ENCODE measurements around the gene PASK. TPM values are rescaled to one million over a fixed set of nuclear protein-coding genes. Genes with fewer than 3 reads are reported as not detected.
"Not testable (repeated sequence)": the region's sequence is repeated elsewhere in the genome, so short reads cannot be mapped to it uniquely, and the experiment has no call there.

The PASK gene
- polyA plus RNA-seq (ENCODE audit: insufficient read length in 4 of 4), result 10 to 100 TPM; 14.9 to 19.8 (median 15.7) TPM

GRCh38 chr2:241148891-241149674 lies at the start of gene PASK:
PASK (minus strand) TSS chr2:241149472; CDS start chr2:241143032, 6,440 bp downstream.
- DNase-seq (ENCODE audit: low read depth in 4 of 4, low spot score in 3 of 4), result peak; percentile 78 to 88 (median 84)

GRCh38 chr2:241198381-241199279 lies 49.4 kb upstream of the PASK start:
- no peak for DNase-seq (ENCODE audit: low read depth in 4 of 4, low spot score in 3 of 4)

DNA sequence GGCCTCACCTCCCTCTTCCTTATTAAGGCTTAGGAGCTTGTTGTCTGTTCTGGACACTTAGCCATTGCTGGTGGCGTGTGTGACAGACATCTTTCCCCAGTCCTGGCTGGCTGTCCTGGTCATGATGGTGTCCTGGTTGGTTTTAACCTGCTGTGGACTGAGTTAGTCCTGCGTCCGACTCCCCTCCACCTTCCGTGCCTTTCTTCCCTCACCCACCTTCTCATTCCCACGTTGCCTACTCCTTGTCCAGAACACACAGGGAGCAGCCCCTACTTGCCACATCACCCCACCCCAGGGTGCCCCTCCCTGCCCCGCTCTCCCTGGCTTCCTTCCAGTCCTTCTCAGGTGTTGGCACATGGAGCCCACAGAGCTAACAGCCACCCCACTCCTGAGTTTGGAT lies 48.7 kb upstream of the PASK start:
- no peak for DNase-seq (ENCODE audit: low read depth in 4 of 4, low spot score in 3 of 4)

GRCh38 chr2:241197246-241197645 lies 48.0 kb upstream of the PASK start:
- DNase-seq (ENCODE audit: low read depth in 4 of 4, low spot score in 3 of 4), result not testable (repeated sequence)

- no peak for DNase-seq (ENCODE audit: low read depth in 4 of 4, low spot score in 3 of 4)
These were observed 46.3 kb upstream of the PASK start for GRCh38 chr2:241195506-241196130.

GRCh38 chr2:241194811-241195210 lies 45.5 kb upstream of the PASK start:
- no peak for DNase-seq (ENCODE audit: low read depth in 4 of 4, low spot score in 3 of 4)

DNA sequence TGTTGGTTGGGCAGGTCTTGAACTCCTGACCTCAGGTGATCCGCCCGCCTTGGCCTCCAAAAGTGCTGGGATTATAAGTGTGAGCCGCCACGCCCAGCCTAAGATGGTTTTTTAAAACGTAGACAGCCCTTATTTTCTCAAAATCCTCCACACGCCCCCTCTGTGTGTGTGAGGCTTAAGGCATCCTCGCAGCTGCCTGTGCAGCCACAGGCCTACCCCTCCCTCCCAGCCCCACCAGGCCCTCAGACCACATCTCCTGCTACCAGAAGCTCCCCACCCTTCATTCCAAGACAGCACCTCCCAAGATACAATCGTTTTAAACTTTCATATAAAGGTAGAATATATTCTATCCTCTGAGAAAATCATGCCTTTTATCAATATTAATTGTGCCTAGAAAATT lies 44.0 kb upstream of the PASK start:
- no peak for DNase-seq (ENCODE audit: low read depth in 4 of 4, low spot score in 3 of 4)

DNA sequence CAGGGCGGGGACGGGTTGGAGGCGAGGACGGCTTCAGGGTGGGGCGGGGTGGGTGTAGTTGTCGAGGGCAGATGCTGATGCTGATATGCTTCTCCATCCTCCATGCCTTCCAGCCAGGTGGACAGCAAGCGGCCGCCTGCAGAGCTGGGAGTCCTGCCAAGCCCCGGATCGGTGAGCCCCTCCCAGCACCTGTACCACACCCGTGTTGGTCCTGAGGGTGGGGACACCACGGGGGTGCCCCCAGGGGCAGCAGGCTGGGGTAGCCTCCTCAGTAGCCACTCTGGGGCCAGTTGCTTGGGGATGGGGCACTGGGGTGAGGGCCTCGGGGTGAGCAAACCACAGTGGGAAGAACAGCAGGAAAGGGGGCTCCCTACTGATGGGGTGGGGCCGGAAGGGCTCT lies 41.8 kb upstream of the PASK start:
- no peak for DNase-seq (ENCODE audit: low read depth in 4 of 4, low spot score in 3 of 4)

DNA sequence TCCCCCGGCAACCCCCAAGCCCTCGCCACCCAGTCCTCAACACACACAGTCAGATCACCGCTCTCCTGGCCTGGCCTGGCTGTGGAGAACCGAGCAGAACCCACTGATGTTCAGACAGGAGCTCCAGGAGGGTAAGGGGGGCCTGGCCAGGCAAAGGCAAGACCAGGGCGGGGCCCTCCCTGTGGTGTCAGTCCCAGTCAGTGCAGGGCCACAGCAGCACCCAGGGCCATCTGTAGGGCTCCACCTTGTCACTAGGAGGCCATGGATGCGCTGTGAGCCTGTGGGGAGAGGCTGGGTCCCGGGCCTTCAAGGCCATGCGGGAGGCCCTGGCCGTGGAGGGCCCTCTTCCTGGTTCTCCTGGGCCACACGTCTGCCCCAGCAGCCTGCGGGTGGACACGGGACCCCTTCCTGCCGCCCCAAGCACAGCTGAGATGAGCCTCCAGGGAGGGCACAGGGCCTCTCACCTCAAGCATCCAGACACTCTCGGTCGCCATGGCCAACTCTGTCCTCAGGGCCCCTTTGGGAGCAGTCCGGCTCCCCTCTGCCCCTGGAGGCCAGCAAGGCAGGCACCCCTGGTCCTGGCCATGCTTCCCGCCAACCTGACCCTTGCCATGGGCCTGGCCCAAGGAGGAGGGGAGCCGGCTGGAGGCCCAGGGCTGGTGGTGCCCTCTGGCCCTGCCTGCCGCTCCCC lies 41.2 kb upstream of the PASK start:
- no peak for DNase-seq (ENCODE audit: low read depth in 4 of 4, low spot score in 3 of 4)

- DNase-seq (ENCODE audit: low read depth in 4 of 4, low spot score in 3 of 4), result no peak
These were observed 40.6 kb upstream of the PASK start for GRCh38 chr2:241189856-241190201.

DNA sequence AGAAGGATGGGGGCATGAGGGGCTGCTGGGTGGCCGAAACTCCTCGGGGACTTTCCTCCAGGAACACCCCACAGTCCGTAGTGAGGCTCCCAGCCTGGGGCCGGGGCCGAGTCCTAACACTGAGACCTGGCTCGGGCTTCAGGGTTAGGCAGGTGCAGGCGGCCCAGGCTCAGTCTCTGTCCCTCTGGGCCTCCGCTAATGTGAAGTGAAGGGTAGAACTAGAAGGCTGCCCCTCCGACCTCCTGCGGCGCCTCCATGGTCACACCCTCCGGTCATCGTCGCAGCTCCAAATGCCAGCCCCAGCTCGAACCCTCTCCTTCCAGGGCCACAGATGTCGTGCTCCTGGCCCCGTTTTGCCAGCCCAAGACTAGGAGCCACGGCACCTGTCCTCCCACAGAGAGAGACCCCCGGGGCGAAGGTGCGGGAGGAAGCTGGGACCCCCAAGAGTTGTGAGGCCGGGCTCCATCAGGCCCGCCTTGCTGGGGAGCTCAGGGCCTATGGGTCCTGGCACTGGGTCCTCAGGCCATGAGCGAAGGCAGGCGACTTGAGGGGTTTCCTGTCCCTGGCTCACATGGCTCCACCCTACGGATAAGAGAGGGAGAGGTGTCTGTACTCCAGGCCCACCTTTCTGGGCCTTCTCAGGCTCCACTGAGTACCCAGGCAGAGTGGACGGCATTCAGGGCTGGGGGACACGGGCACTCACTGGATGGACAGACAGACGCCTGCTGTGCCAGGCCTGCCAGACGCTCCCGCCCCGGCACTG lies 40.0 kb upstream of the PASK start:
- no peak for DNase-seq (ENCODE audit: low read depth in 4 of 4, low spot score in 3 of 4)

DNA sequence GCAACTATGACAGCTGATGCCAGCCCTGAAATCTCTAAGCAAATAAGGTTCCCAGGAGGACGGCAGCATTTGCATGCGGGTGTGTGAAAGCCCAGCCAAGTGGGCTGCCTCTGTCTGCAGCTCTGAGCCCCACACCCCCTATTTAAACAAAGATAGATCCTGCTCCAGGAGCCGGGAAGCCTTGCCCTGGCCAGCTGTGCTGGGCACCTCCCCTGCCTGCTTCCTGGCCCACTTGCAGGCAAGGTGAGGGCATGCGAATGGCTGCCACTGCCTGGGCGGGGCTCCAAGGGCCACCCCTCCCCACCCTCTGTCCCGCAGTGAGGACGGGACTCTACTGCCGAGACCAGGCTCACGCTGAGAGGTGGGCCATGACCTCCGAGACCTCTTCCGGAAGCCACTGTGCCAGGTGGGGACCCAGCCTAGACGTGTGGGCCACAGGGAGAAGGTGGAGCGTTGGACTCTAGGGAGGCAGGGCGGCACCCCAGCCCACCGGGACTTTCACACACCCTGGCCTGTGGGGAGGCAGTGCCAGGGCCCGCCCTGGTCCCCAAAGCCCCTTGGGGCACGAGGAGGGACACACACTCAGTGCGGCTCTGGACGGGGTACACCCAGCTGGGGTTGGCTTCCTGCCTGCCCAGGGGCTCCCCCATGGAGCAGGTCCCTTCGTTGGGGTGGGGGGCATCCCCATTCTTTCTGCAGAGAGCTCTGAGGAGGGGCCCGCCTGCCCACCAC lies 39.3 kb upstream of the PASK start, which contains the start of gene ANO7:
Gene ANO7 (plus strand): TSS at position 317 of the 732 bp plus-strand sequence. CDS start 1,387 bp downstream, outside the sequence.
- no peak for DNase-seq (ENCODE audit: low read depth in 4 of 4, low spot score in 3 of 4)

DNA sequence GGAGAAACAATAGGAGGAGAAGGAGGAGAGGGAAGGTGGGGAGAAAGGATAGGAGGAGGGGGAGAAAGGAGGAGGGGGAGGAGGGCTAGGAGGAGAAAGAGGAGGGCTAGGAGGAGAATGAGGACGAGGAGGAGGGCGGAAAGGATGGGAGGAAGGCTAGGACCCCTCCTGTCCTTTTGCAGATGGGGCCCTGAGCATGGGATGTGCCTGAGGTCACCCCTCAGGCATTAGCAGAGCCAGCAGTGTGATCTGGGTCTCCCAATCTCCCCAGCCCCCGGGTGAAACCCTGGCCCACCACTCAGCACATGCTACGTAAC lies 38.6 kb upstream of the PASK start:
- DNase-seq (ENCODE audit: low read depth in 4 of 4, low spot score in 3 of 4), result no peak

DNA sequence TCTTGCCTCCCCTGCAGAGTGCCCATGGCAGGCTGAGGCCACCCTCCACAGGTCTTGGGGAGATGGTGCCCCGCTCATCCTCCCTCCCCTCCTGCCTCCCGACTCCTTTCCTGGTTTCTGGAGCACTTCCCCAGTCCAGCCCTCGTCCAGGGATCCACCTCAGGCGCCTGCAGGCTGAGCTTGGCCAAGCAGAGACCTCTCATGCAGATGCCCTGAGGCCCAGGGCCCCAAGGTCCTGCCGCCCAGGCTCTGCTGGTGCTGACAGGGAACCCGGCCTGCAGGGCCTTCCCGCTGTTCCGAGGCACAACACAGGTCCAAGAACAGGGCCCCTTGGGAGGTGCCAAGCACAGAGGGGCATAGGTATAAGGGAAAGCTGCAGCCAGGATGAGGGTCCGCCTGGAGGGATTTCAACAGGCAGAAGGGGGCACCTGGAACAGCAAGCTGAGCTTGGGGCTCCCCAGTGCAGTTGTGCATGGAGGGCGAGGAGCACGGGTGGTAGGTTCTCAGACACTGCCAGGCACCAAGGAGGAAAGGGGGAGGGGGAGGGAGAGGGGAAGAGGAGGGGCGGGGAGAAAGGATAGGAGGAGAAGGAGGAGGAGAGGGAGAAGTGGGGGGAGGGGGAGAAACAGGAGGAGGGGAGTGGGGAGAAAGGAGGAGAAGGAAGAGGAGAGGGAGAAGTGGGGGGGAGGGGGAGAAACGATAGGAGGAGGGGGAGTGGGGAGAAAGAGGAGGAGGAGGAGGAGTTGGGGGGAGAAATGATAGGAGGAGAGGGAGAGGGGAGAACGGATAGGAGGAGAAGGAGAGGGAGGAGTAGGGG lies 38.0 kb upstream of the PASK start:
- DNase-seq (ENCODE audit: low read depth in 4 of 4, low spot score in 3 of 4), result no peak

DNA sequence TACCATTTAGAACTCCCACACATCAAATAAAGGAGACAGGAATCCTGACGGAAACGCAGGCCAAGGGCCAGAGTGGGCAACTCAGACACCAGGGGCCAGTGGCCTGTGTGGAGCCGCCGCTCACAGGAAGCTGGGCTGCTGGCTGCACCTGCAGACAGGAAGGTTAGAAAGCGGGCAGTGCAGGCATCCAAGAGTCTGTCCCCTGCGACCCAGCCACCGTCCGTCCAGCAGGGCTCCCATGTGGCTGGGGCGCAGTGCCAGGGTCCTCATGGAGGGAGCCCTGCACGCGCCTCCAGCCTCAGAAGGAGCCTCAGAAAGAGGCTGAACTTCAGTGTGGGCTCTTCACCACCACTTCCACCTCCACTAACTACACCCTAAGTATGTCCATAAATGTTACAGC lies 36.7 kb upstream of the PASK start:
- no peak for DNase-seq (ENCODE audit: low read depth in 4 of 4, low spot score in 3 of 4)

DNA sequence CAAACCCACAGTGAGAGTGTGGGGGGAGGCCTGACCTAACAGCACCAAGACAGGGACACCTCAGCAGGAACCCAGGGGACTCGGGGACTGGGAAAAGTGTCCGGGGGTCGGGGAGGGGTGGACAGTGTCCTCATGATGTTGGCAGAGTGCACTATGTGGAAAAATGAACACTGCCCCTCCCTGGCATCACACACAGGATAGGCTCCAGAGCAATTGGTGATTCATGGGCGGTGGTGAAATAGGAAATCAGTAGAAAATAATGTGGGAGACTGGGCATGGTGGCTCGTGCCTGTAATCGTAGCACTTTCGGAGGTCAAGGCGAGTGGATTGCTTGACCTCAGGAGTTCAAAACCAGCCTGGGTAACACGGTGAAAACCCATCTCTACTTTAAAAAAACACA lies 35.6 kb upstream of the PASK start:
- DNase-seq (ENCODE audit: low read depth in 4 of 4, low spot score in 3 of 4), result no peak

DNA sequence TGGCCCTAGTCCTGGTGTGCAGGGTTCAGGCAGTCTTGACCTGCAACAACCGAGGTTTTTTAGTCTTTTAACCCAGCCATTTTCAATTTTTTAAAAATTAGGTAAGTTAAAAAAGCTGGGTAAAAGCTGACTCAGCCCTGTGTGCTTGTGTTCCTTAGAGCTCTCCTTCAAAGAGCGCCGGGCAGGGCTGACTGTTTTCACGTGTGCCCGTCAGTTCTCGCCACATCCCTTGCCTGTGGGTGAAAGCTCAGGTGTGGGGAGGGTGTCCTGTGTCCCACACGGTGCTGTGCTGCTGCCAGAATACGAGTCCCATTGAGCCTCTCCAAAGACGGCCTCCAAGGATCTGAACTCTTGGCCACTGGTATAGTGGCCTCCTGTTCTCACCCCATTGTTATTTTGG lies 33.9 kb upstream of the PASK start:
- DNase-seq (ENCODE audit: low read depth in 4 of 4, low spot score in 3 of 4), result no peak

GRCh38 chr2:241182531-241183133 lies 33.4 kb upstream of the PASK start:
- no peak for DNase-seq (ENCODE audit: low read depth in 4 of 4, low spot score in 3 of 4)
